ENCODE data around the gene HSD17B2. TPM values are rescaled to one million over a fixed set of nuclear protein-coding genes. Genes with fewer than 3 reads are reported as not detected.

The HSD17B2 gene
- total RNA-seq, 4 donors from 2014 or later = not detected

DNA sequence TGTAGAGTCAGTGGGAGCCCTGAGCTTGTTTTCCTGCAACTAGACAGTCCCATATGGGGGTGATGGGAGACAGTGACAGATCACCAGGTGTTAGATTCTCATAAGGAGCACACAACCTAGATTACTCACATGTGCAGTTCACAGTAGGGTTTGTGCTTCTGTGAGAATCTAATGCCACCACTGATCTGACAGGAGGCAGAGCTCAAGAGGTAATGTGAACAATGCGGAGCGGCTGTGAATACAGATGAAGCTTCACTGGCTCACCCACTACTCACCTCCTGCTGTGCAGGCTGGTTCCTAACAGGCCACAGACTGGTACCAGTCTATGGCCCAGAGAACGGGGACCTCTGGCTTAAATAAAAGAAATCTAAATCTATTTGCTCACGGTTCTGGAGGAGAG lies 10.2 kb upstream of the HSD17B2 start:
- no peaks in the 10 kb centered on the region for H3K36me3 ChIP-seq
- H3K4me3 ChIP-seq (replicated peaks in 1 of 3) = no peak overlapping the region
- no peak for TF ChIP-seq POLR2A (IDR thresholded peaks at IDR 0.05)
- TF ChIP-seq, protein P1, sequence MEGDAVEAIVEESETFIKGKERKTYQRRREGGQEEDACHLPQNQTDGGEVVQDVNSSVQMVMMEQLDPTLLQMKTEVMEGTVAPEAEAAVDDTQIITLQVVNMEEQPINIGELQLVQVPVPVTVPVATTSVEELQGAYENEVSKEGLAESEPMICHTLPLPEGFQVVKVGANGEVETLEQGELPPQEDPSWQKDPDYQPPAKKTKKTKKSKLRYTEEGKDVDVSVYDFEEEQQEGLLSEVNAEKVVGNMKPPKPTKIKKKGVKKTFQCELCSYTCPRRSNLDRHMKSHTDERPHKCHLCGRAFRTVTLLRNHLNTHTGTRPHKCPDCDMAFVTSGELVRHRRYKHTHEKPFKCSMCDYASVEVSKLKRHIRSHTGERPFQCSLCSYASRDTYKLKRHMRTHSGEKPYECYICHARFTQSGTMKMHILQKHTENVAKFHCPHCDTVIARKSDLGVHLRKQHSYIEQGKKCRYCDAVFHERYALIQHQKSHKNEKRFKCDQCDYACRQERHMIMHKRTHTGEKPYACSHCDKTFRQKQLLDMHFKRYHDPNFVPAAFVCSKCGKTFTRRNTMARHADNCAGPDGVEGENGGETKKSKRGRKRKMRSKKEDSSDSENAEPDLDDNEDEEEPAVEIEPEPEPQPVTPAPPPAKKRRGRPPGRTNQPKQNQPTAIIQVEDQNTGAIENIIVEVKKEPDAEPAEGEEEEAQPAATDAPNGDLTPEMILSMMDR (IDR thresholded peaks at IDR 0.05) = no peak
- intact Hi-C loops (cut with DNase I) = no loop called here
- no peaks in the 10 kb centered on the region for H3K27me3 ChIP-seq
- no peak for DNase-seq
- WGBS, 2 donors = 79 to 91% methylated on average over 4 of the region's 4 CpGs
- H3K27ac ChIP-seq = no peak overlapping the region
- H3K9me3 ChIP-seq = no peaks in the 10 kb centered on the region
- H3K4me1 ChIP-seq = no peaks in the 10 kb centered on the region

GRCh38 chr16:82027629-82028064 lies 7.4 kb upstream of the HSD17B2 start:
- no peaks in the 10 kb centered on the region for H3K27me3 ChIP-seq
- WGBS, 2 donors = 82 to 85% methylated on average over 7 of the region's 7 CpGs
- H3K27ac ChIP-seq = no peak overlapping the region
- DNase-seq = no peak
- TF ChIP-seq, protein P1 (IDR thresholded peaks at IDR 0.05) = no peak
- no peak for TF ChIP-seq POLR2A (IDR thresholded peaks at IDR 0.05)
- intact Hi-C loops (cut with DNase I) = no loop called here
- no peaks in the 10 kb centered on the region for H3K4me1 ChIP-seq
- no peaks in the 10 kb centered on the region for H3K36me3 ChIP-seq
- no peak overlapping the region for H3K4me3 ChIP-seq (replicated peaks in 1 of 3)
- no peaks in the 10 kb centered on the region for H3K9me3 ChIP-seq

DNA sequence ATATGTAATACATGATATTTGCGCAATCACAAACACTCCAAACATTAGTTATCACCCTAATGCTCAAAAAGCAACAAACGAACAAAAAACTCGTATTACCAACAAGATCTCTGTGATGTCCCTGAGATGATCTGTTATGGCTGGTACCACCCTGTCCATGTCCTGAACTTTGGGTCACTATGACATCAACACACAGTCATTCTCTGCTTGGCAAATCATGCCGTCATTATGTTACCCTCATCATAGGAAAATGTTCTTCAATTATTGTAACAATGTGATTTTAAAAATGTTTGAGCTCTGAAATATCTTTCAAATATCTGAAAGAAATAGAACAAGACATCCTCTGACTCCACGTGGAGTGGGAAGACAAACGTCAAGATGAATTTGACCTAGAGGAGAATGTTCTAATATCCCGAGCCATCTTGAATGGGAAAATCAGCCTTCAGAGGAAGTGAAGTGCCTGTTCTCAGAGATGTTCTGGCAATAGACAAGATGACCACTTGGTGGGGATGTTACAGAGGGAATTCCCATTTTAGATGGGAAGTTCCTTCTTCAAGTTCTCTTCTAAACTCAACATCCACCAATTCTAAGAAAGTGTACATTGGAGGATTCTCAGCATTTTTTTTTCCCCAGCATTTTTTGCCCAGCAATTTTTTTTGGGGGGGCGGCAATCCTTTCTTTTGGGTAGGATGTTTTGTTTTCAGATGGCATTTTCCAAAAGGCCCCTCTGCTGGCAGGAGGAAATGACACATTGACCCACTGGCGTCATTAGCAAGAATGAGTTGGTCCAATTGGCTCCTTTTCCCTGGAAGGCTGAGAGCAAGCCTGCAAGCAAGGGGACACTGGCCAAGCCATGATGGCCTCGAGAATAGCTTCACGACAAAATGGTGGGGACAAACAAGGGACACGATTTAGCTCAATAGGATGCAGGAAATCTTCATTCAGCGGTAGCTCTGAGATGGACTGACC lies 3.7 kb upstream of the HSD17B2 start:
- no peak for DNase-seq
- intact Hi-C loops (cut with DNase I) = no loop called here

GRCh38 chr16:82033006-82033405 lies 2.0 kb upstream of the HSD17B2 start:
- no peaks in the 10 kb centered on the region for H3K4me1 ChIP-seq
- intact Hi-C loops (cut with DNase I) = no loop called here
- TF ChIP-seq POLR2A (IDR thresholded peaks at IDR 0.05) = no peak
- TF ChIP-seq, protein P1 (IDR thresholded peaks at IDR 0.05) = no peak
- H3K36me3 ChIP-seq = no peaks in the 10 kb centered on the region
- no peaks in the 10 kb centered on the region for H3K27me3 ChIP-seq
- no peak overlapping the region for H3K27ac ChIP-seq
- no peak overlapping the region for H3K4me3 ChIP-seq (replicated peaks in 1 of 3)
- H3K9me3 ChIP-seq = no peaks in the 10 kb centered on the region
- WGBS, 2 donors = 64 to 77% methylated on average over 3 to 6 of the region's 6 CpGs
- DNase-seq = no peak

More for the DNA sequence above, 3.7 kb upstream of the HSD17B2 start:
- TF ChIP-seq POLR2A (IDR thresholded peaks at IDR 0.05) = no peak
- TF ChIP-seq, protein P1 (IDR thresholded peaks at IDR 0.05) = peak in 2 of 6 experiments; percentile 8 to 10
- no peak overlapping the region for H3K27ac ChIP-seq
- H3K4me1 ChIP-seq = no peaks in the 10 kb centered on the region
- H3K36me3 ChIP-seq = no peaks in the 10 kb centered on the region
- no peak overlapping the region for H3K4me3 ChIP-seq (replicated peaks in 1 of 3)
- 63 to 65% methylated on average over 13 of the region's 13 CpGs for WGBS, 2 donors
- H3K27me3 ChIP-seq = no peaks in the 10 kb centered on the region
- H3K9me3 ChIP-seq = no peaks in the 10 kb centered on the region

DNA sequence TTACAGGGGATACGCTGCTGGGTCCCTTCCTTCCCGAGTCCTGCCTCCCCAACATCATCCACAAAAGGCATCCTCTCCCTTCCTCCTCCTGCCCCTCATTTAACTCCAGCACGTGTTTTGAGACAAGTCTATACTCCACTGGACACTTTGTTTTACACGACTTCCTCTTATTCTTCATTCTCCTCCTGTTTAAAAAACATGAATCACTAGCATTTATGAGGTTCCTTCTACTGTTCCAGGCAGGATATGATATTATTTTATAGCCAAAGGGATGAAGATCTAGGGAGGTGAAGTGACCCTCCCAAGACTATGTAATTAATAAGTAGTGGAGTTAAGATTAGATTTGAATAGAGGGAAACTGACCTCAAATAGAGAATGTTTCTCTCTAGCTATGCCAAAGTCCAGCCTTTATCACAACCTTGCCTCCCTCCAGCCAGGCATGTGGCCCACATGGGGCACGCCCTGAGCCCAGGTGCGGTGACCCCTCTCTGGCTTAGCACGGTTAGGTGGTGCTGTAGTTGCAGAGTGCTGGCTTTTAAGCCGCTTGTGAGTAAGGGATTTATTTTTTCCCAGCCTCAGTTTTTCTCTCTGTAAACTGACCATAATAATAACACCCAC lies 1.3 kb upstream of the HSD17B2 start:
- Histone ChIP-seq H3K36me3 (no peaks in the 10 kb centered on the region), H3K27me3 (no peaks in the 10 kb centered on the region), H3K27ac (no peak overlapping the region), H3K4me1 (no peaks in the 10 kb centered on the region), H3K9me3 (no peaks in the 10 kb centered on the region), H3K4me3 (replicated peaks in 1 of 3) (no peak overlapping the region)
- intact Hi-C loops (cut with DNase I) = no loop called here
- WGBS, 2 donors = 56 to 59% methylated on average over 8 of the region's 8 CpGs
- TF ChIP-seq POLR2A (IDR thresholded peaks at IDR 0.05) = no peak
- TF ChIP-seq, protein P1 (IDR thresholded peaks at IDR 0.05) = no peak
- DNase-seq = no peak
